HepG2 (cell line): ENCODE measurements around the gene WDR7. TPM values are rescaled to one million over a fixed set of nuclear protein-coding genes. Genes with fewer than 3 reads are reported as not detected.
A peak's percentile ranks its signal among the peaks of the same experiment; 100 is the strongest.

ENCODE experiments used
- ATRX ChIP-seq: sonication (generic); formaldehyde crosslinking; IDR thresholded peaks from 2 replicates; pipeline ENCODE4 v1.4.0; 2020; ENCODE audit warnings: missing genetic modification reagents, borderline replicate concordance
- HMG20B ChIP-seq: conservative IDR thresholded peaks from 2 replicates; pipeline ENCODE4 v1.6.1; 2016; ENCODE audit warnings: missing genetic modification reagents, missing compliant biosample characterization
- MATR3 ChIP-seq: sonication (generic); formaldehyde crosslinking; IDR thresholded peaks from 2 replicates; pipeline ENCODE4 v1.4.0; 2020; ENCODE audit warnings: missing genetic modification reagents
- TBX3 ChIP-seq: fragments of 450-650 bp; IDR thresholded peaks from 2 replicates; pipeline ENCODE4 v1.6.1; 2017; ENCODE audit warnings: antibody characterized with exemption, mild to moderate bottlenecking, inconsistent platforms, borderline replicate concordance
- ZBTB21 ChIP-seq: sonication (generic); formaldehyde crosslinking; IDR thresholded peaks from 2 replicates; pipeline ENCODE4 v1.4.0; 2020; ENCODE audit warnings: missing genetic modification reagents
- polyA plus RNA-seq, 8 experiments: library from polyadenylated mRNA; depleted of rRNA in 3 of 8; stranded (reverse) in 7 of 8; unstranded in 1 of 8; fragments of >200 nt; fragmentation: Illumina TruSeq in 4 of 8; extraction: Trizol in 4 of 8; gene quantifications; 2 replicates each; pipeline versions ENCODE4 v1.2.1 to v1.2.3, GENCODE V29; 2011 to 2016; ENCODE audit warnings: low read depth in 4 of 8, missing spikeins in 1 of 8, mixed read lengths in 1 of 8; ENCODE audit not compliant: insufficient read depth in 1 of 8
- total RNA-seq, 5 experiments: library from RNA; depleted of rRNA; stranded (reverse); fragments of >200 nt; fragmentation: Illumina TruSeq; extraction: Trizol; gene quantifications; 2 replicates each; pipeline ENCODE4 v1.2.3, GENCODE V29; 2016; ENCODE audit warnings: low read depth in 1 of 5
- TF ChIP-seq, protein P1 (sequence below), 2 experiments: sonication (generic) in 1 of 2; formaldehyde crosslinking in 1 of 2; IDR thresholded peaks; 2 replicates each; pipeline versions ENCODE4 v1.4.0 to v1.6.1; 2016 to 2020; ENCODE audit warnings: borderline replicate concordance in 1 of 2, low read depth in 1 of 2, mild to moderate bottlenecking in 1 of 2, missing genetic modification reagents in 1 of 2
- TF ChIP-seq, protein P2 (sequence below), 2 experiments: sonication (generic) in 1 of 2; formaldehyde crosslinking in 1 of 2; IDR thresholded peaks; 2 replicates each; pipeline versions ENCODE4 v1.5.1 to v1.6.1; 2011 to 2020; ENCODE audit warnings: borderline replicate concordance in 1 of 2, low read depth in 1 of 2, low read length in 1 of 2, mild to moderate bottlenecking in 1 of 2, missing genetic modification reagents in 1 of 2, moderate library complexity in 1 of 2
- TF ChIP-seq, protein P3 (sequence below): IDR thresholded peaks from 2 replicates; pipeline ENCODE4 v1.6.1; 2016; ENCODE audit warnings: low read depth, borderline replicate concordance
- TF ChIP-seq, protein P4 (sequence below): sonication (generic); formaldehyde crosslinking; IDR thresholded peaks from 2 replicates; pipeline ENCODE4 v1.4.0; 2020; ENCODE audit warnings: mild to moderate bottlenecking, missing genetic modification reagents
- TF ChIP-seq, protein P5 (sequence below): sonication (generic); formaldehyde crosslinking; IDR thresholded peaks from 2 replicates; pipeline ENCODE4 v1.8.1; 2023; ENCODE audit warnings: mild to moderate bottlenecking, moderate library complexity, missing genetic modification reagents

The WDR7 gene
- total and polyA plus RNA-seq, 2 of the 13 experiments (the other 11 are each of a cell fraction or from before 2014, with no cell fraction given) = 2.0 to 7.8 TPM

DNA sequence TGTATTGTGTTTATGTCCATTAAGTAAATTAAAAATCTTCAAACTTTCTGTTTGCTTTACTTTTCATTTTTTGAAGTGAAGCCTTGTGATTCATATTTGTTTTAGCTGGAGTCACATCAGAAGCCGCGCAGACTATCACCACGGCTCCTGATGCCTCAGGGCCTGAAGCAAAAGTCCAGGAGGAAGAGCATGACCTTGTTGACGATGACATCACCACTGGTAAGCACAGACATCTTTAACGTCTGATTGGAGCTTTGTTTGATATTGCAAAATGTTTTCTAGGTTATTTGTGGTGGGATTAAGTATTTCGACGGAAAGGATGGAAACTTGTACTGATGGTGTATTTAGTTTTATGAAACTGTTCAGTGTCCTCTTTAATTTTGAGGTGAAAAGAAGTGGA is 164.8 kb downstream of the WDR7 start (continued):
- TF ChIP-seq, protein P1, sequence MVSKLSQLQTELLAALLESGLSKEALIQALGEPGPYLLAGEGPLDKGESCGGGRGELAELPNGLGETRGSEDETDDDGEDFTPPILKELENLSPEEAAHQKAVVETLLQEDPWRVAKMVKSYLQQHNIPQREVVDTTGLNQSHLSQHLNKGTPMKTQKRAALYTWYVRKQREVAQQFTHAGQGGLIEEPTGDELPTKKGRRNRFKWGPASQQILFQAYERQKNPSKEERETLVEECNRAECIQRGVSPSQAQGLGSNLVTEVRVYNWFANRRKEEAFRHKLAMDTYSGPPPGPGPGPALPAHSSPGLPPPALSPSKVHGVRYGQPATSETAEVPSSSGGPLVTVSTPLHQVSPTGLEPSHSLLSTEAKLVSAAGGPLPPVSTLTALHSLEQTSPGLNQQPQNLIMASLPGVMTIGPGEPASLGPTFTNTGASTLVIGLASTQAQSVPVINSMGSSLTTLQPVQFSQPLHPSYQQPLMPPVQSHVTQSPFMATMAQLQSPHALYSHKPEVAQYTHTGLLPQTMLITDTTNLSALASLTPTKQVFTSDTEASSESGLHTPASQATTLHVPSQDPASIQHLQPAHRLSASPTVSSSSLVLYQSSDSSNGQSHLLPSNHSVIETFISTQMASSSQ (IDR thresholded peaks at IDR 0.05; ENCODE audit: low read depth) = no peak
- TF ChIP-seq, protein P1 (CRISPR knock-in tag; IDR thresholded peaks at IDR 0.05; ENCODE audit: borderline replicate concordance) = no peak
- TF ChIP-seq TBX3 = no peak
- TF ChIP-seq, protein P2, sequence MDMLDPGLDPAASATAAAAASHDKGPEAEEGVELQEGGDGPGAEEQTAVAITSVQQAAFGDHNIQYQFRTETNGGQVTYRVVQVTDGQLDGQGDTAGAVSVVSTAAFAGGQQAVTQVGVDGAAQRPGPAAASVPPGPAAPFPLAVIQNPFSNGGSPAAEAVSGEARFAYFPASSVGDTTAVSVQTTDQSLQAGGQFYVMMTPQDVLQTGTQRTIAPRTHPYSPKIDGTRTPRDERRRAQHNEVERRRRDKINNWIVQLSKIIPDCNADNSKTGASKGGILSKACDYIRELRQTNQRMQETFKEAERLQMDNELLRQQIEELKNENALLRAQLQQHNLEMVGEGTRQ (IDR thresholded peaks at IDR 0.05; ENCODE audit: low read depth, low read length) = no peak
- TF ChIP-seq, protein P2 (CRISPR knock-in tag; IDR thresholded peaks at IDR 0.05; ENCODE audit: borderline replicate concordance) = no peak
- TF ChIP-seq MATR3 = no peak
- TF ChIP-seq, protein P3, sequence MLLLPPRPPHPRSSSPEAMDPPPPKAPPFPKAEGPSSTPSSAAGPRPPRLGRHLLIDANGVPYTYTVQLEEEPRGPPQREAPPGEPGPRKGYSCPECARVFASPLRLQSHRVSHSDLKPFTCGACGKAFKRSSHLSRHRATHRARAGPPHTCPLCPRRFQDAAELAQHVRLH (CRISPR knock-in tag) = no peak
- TF ChIP-seq HMG20B (CRISPR knock-in tag) = no peak
- TF ChIP-seq, protein P4, sequence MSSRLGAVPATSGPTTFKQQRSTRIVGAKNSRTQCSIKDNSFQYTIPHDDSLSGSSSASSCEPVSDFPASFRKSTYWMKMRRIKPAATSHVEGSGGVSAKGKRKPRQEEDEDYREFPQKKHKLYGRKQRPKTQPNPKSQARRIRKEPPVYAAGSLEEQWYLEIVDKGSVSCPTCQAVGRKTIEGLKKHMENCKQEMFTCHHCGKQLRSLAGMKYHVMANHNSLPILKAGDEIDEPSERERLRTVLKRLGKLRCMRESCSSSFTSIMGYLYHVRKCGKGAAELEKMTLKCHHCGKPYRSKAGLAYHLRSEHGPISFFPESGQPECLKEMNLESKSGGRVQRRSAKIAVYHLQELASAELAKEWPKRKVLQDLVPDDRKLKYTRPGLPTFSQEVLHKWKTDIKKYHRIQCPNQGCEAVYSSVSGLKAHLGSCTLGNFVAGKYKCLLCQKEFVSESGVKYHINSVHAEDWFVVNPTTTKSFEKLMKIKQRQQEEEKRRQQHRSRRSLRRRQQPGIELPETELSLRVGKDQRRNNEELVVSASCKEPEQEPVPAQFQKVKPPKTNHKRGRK (CRISPR knock-in tag) = no peak
- peak; percentile 81 for TF ChIP-seq ZBTB21 (CRISPR knock-in tag)
- TF ChIP-seq ATRX = no peak
- TF ChIP-seq, protein P5, sequence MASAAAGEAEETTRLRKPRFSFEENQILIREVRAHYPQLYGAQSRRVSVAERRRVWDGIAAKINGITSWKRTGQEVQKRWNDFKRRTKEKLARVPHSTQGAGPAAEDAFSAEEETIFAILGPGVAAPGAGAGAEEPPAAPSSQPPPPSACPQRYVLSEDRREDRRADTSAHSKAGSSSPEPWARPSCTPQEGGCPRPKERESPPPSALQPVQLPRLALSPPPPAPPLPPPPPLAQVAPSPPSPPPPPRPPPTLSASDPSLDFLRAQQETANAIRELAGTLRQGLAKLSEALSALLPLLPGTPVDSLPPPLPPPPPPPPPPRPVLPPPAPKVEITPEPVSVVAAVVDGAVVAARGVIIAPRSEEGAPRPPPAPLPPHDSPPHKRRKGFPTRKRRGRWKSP (CRISPR knock-in tag) = no peak
